ENCODE measurements around the gene SMARCB1.
A peak's percentile ranks its signal among the peaks of the same experiment; 100 is the strongest.

Gene SMARCB1

DNA sequence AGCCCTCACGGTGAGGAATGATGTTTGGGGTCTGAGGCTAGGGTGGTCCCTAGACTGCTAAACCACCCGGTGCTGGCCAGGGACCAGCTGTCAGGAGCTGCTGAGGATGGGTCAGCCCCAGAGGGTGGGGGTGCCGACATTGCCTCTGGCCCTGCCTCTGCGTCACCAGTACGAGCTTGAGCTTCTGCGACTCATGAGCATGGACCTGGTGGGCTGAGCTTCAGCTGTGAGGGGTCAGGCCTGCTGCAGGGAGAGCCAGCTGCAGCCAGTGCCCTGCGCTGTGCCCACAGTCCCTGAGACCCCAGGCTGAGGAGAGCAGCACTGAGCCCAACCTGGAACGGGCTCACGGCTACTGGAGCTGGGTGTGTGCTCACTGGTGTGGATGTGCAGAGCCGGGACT, 45.0 kb downstream of the SMARCB1 start:
- DNase-seq (ENCODE audit: low read depth), result no peak

GRCh38 chr22:23832226-23833016, 45.7 kb downstream of the SMARCB1 start:
- DNase-seq (ENCODE audit: low read depth), result no peak

DNA sequence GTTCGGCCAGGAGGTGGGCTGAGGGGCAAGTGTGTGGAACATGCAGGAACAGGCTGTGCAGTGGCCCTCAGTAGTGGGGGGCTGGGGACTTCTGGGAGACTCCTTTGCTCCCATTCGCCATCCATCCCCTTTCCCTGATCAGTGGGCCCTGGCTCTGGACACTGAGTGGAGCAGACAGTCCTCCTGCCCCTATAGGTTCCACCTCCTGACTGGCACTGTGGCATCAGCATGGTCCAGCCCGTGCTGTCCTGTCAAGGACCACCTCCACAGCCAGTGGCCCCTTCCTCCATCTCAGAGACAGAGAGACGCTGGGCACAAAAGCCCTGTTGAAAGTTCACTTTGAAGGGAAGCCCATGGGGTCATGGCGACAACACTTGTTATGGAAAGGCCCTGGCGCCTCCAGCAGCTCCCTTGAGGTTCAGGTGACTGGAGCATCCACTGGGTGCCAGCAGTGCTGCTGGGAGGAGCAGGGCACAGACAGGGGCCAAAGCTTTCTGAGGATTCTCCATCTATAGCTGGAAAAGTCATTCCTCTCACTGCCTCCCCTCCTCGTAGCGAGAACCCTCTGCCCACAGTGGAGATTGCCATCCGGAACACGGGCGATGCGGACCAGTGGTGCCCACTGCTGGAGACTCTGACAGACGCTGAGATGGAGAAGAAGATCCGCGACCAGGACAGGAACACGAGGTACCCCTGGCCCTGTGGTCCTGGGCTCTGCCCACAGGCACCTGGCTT, 46.4 kb downstream of the SMARCB1 start:
- no peak for DNase-seq (ENCODE audit: low read depth)

DNA sequence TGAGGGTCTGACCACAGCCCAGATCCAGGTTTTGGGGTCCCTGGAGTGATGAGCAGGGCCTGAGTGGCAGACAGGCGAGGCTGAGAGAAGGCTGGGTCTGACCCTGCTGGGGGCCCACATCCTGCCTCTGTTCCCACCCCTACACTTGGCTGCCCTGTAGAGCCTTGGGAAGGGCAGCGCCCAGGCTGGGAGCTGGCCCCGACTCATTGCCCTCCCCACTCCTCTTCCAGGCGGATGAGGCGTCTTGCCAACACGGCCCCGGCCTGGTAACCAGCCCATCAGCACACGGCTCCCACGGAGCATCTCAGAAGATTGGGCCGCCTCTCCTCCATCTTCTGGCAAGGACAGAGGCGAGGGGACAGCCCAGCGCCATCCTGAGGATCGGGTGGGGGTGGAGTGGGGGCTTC, 47.1 kb downstream of the SMARCB1 start:
- no peak for DNase-seq (ENCODE audit: low read depth)

GRCh38 chr22:23834406-23834792, 47.6 kb downstream of the SMARCB1 start:
- no peak for DNase-seq (ENCODE audit: low read depth)

- no peak for DNase-seq (ENCODE audit: low read depth)
These were observed 48.2 kb downstream of the SMARCB1 start for GRCh38 chr22:23834793-23835483.

DNA sequence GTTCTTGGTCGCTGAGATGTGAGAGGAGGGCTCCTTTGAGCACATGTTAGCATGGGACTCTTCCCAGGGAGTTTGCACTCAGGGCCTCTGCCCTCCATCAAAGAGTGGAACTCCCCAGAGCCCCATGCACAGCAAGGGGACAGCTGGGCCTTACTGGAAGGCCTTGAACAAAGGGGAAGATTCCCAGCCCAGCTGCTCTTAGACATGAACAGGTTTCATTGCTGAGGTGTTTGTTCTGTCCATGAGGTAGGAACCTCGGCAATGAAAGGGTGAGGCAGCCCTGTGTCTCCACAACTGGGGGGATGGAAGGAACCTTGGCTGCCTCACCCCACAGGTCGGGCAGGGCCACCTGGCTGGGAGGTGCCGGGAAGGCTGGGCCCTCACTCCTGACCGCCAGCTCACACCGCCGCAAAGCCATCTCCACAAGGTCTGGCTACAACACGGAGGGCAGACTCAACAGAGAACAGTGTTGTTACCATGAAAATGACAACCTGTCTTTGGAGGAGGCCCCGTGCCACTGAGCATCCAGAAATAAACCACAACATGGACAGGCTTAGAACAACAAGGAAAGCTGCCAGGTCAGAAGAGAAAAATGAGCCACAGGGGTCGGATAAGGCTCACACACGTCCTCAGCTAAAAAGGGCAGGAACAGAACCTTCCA, 48.8 kb downstream of the SMARCB1 start:
- DNase-seq (ENCODE audit: low read depth), result no peak

DNA sequence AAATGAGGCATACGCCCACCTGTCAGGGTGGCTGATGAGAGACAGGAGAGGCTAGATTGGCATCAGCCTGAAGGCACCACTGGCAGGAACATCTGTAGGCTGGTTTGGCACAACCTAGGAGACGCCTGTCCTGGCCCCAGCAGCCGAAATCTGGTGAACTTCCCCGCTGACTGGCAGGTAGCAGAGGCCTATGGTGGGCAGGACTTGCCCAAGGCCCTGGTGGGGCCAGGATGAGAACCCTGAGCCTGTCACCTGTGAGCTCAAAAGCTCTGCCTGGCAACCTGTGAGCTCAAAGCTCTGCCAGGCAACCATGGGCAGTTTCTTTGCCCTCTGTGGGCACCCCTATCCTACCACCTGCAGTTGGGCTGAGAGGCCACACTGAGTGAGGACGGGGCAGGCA, 49.5 kb downstream of the SMARCB1 start:
- no peak for DNase-seq (ENCODE audit: low read depth)

GRCh38 chr22:23836692-23837495, 50.1 kb downstream of the SMARCB1 start:
- DNase-seq (ENCODE audit: low read depth), result no peak

DNA sequence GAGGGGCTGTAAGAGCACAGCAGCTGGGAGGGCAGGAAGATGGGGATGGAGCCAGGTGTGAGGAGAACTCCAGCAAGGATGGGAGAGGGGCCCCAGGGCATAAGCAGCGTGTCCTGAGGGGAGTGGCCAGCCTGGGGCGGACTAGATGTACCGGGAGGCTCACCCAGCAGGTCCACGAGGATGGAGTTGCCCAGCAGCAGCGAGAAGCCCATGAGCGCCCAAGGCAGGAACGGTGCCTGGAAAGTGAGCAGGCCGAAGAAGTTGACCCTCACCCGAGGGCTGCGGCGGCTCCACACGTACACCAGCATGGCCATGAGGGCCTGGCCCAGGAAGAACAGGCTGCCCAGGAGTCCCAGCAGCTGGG, 50.7 kb downstream of the SMARCB1 start:
- DNase-seq (ENCODE audit: low read depth), result no peak

GRCh38 chr22:23837911-23838680, 51.3 kb downstream of the SMARCB1 start:
- no peak for DNase-seq (ENCODE audit: low read depth)

DNA sequence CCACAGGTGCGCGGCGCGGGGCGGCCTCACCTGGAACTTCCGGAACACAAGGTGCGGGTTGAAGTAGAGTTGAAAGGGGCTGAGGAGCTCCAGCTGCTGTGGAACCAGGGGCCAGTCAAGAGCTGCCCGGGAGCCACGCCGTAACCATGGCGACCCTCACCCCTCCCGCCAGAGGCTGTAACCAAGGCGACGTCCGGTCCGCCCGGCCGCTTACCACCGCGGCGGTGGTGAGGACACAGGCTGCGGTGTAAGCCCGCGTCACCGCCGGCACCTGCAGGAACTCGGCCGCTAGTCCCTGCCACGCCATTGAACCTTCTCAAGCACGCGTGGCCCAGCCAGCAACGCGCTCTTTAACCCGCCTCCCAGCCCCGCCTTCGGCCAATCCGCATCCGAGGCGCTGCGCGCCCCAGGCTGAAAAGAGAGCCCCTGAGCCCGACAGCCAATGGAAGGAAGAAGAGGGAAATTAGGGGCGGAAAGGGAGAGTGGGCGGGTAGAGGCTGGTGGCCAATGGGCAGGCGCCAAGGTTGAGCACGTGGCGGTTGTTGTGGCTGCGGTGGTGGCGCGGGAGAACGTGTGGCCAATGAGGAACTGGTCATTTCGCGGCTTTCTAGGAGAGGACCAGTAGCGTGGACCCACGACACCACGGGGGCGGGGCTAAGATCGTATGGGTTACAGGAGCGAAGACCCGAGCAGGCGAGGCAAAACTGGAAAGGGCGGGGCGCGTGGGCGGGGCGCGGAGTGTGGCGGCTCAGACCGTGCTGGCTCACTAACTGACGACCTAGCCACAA, 52.1 kb downstream of the SMARCB1 start, which contains the start of gene DERL3:
Gene DERL3, minus strand, starts transcription at position 326 of the 788 bp plus-strand sequence. Its CDS starts 19 bp downstream, at position 307.
- DNase-seq (ENCODE audit: low read depth), result peak; percentile 88

DNA sequence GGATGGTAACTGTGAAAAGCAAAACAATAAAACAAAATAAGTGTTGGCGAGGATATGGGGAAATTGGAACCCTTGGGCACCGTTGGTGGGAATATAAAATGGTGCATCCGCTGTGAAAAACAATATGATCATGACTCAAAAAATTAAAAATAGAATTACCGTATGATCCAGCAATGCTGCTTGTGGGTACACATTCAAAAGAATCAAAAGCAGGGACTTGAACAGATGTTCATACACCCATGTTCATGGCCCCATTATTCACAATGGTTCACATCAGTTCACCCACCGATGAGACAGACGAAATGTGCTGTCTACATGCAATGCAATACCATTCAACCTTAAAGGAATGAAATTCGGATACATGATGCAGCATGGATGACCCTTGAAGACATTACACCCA, 53.3 kb downstream of the SMARCB1 start:
- no peak for DNase-seq (ENCODE audit: low read depth)

DNA sequence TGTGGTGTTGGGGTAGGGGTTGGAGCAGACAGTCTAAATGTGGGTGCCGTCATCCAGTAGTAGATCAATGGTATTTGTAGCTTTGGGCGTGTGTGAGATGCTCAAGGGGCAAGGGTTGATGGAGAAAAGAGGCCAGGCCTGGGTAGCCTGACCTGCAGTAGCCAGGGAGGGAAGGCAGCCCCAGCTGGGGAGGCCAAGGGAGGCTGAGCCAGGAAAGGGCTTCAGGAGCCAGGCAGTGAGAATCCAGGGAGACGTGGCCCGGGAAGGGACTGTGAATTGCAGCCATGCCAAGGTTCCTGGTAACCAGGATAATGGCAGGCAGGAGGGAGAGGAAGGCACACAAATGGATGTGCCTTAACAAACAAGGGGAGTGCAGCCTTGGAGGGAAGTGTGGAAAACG, 54.5 kb downstream of the SMARCB1 start:
- DNase-seq (ENCODE audit: low read depth), result no peak

- DNase-seq (ENCODE audit: low read depth), result no peak
These were observed 55.1 kb downstream of the SMARCB1 start for GRCh38 chr22:23841736-23842445.

- no peak for DNase-seq (ENCODE audit: low read depth)
These were observed 55.8 kb downstream of the SMARCB1 start for GRCh38 chr22:23842599-23842998.

- DNase-seq (ENCODE audit: low read depth), result no peak
These were observed 58.0 kb downstream of the SMARCB1 start for GRCh38 chr22:23844739-23845202.

DNA sequence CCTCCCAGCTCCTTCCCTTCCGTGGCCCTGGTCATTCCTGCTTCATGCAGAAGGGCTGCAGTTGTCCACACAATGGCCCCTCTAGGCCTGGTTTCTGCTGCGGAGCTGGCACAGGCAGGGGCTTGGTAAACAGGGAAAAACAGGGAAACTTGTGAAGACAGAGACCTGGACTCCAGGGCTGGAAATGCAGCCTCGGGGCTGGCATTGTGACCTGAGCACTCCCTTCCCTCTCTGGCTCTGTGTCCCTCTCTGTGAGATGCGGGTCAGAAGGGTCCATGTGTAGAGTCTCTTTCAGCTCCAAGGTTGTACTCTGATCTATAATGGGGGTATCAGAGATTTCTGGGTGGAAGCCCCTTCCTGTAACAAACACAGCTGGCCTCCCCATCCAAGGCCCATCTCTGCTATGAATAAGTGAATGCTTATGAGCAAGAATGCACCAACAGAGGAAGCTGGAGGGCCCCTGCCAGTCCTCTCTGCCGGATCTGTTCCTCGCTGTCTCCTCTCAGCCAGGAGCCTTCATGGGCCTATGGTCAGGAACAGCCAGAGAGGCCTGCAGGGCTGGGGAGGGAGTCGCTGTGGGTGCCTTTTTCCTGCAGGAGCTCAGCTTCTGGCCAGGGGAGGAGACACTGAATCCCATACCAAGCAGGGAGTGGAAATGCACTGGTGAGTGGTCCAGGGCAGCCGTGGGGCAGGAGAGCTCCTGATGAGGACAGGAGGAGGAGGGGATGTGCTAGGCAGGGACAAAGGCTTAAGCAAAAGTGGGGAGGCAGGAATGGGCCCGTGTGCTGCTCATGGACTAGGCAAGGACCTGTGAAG, 58.7 kb downstream of the SMARCB1 start:
- no peak for DNase-seq (ENCODE audit: low read depth)
